Kidney capillary endothelial cell (primary cell): ENCODE measurements around the gene MLLT3.

ENCODE experiments used
- DNase-seq: peaks from one replicate; pipeline ENCODE4 v3.0.0-alpha.2; 2018; ENCODE audit warnings: low spot score

MLLT3 gene

DNA sequence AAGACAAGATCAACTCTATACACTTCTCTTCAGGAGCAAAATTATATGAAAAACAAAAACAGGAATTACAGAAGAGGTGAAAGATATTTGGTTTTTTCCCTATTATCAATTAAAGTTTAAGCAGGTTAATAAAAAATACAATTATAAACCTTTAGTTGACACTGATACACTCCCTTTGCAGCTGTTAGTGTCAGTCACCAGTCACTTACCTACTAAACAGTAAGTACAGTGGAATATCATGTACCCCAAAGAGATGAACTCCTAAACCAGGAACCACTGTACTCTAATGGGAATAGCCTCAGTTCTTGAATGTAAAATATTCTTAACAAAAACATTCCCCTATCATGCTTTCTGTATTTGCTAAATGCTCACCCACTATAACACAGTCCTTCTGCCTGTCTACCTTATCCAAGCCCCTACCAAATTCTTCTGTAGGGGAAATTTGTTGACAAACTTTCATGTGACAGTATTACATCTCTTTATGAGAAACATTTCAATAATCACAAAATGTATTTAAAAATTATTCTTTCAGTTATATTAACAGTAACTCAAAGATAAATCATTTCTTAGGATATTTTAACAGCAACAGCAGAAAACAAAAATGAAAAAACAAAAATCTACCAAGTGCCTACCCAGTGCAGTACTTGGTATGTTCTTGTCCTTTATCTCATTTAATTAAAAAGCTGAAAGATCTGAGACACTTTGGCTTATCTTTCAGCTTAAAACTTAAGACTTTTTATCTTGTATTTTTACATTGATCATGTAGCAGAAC, 212.8 kb downstream of the MLLT3 start:
- DNase-seq: no peak

DNA sequence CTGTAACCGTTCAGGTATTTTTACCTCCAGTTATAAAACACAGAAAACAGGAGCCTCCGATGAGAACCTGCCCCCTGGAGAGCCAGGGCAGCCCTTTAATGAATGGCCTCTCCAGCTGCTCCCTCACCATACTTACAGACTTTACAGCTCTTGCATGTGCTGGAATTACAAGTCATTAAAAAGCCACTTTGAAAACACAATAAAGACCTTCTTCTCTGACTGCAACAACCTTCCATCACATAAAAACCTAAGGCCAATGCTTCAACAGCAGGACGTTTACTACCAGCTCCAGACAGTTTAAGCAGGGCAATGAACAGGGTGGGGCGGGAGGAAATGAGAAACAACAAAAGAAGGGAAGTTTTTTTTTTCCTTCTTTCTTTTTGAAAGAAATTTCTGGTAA, 213.8 kb downstream of the MLLT3 start:
- no peak for DNase-seq

DNA sequence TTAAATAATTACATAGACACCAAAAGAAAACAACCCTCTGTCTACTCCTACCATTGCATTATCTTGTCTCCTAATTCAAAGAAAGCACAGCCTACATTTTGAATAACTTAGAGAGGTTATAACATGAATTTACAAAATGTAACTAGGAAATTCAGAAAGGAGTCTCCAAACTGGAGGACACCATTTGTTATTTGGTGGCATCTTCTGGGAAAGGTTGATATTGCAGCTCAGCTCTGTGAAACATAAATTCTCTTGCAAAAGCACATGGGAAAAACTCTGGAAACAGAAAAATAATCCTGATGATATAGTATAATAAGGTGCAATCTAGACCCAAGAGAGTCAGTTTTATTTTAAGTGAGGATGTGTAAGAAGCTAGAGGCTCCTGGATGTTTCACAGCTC, 215.3 kb downstream of the MLLT3 start:
- no peak for DNase-seq

DNA sequence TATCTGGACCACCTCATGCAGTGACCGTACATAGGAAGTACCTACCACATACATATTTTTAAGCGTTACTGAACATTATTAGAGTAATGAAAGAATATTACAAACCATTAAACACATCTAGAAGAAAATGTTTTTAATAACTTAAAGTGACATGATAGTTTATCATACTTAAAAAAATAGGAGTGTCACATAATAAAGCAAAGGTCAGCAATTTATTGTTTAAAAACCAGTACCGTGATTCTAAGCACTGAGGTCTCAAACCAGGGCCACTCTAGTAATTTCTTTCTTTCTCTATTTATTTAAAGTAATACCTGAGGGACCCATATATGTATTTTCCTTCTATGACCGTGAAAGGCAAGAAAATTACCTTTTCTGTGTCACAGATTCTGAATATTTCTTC, 216.0 kb downstream of the MLLT3 start:
- no peak for DNase-seq

DNA sequence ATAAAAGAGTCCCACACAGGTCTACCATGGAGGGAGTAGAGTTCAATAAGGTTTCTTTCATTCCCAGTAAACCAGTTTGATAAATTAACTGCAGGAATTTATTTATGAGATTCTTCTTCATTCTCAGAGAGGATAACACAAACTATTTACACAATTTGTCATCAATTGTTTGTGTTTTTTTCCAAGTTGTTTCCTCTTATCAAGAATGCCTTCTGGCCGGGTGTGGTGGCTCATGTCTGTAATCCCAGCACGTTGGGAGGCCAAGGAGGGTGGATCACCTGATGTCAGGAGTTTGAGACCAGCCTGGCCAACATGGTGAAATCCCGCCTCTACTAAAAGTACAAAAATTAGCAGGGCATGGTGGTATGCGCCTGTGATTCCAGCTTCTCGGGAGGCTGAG, 216.7 kb downstream of the MLLT3 start:
- DNase-seq: no peak

DNA sequence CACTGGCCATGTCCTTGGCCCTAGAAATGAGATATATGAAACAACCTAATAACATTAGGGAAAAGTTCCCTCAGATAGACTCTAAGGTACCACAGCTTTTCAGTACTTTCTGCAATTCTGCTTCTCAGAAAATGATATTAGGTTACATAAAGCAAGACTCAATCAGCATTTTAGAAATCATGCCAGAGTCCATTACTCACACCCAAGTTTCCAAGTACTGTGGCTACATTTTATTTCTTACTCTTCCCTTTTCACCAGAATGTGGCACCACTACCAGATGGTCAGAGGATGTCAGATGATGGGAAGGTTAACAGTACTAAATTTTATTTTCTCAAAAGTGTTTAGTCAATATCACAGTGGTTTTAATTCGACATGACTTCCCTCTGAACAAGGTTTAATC, 217.2 kb downstream of the MLLT3 start:
- no peak for DNase-seq

DNA sequence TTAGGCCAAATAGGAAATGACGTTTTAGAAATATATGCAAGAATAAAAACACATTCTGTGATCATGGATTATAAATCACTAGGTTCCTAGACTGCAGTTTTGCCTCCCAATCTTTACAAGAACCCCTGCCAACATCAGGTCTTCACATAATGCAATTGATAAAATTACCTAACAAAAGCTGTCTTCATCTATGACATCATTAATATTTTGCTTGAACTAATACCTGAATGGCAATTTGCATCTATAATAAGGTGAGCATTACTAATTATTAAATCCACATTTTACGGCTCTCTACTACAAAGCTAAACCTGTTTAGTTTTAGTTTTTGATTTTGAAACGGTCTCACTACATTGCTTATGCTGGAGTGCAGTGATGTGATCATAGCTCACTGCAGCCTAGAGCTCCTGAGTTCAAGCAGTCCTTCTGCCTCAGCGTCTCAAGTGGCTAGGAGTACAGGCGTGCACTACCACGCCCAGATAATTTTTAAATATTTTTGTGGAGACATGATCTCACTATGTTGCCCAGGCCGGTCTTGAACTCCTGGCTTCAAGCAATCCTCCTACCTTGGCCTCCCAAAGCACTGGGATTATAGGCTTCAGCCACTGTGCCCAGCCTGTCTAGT, 218.0 kb downstream of the MLLT3 start:
- no peak for DNase-seq

DNA sequence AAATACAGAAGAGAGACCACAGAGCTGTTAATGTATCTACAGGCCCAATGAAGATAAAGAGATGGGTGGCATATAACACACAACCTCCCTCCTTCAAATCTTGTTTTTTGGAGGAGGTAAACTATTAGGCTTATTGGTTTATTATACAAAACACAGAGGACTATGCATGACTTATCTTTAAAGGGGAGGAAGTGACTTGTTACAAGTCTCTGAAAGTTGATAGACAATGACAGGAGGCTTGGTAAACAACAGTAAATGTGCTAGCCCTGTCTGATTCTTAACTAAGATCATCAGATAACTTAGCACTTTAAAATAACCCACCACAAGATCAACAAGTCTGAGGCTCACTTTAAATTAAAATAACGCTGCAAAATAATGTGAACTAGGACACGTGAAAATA, 219.0 kb downstream of the MLLT3 start:
- DNase-seq: no peak

DNA sequence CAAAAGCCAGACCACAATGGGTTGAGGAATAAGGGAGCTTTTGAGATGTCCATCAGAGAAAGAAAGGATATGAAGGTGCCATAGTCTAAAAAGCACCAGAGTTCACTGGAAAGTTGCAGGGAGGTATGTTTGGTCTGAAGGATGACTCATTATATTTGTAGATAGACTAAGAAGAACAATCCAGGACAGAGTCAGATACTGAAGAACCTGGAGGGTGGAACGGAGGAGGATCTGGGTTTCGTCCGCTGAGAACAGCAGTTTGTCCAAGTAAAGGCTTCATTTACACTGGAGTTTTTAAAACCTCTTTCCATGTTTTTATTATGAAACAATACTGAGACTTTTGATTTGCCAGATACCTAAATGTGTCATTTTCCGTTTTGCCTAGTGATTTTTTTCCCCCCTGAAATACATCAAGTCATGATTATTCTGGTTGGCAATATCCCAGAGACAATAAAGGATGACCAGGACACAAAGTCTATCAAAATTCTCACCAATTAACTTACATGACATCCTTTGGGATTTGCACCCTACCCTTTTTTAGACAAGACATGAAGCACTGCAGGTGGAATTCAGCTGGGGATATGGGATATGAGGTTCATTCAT, 219.9 kb downstream of the MLLT3 start:
- DNase-seq: no peak

DNA sequence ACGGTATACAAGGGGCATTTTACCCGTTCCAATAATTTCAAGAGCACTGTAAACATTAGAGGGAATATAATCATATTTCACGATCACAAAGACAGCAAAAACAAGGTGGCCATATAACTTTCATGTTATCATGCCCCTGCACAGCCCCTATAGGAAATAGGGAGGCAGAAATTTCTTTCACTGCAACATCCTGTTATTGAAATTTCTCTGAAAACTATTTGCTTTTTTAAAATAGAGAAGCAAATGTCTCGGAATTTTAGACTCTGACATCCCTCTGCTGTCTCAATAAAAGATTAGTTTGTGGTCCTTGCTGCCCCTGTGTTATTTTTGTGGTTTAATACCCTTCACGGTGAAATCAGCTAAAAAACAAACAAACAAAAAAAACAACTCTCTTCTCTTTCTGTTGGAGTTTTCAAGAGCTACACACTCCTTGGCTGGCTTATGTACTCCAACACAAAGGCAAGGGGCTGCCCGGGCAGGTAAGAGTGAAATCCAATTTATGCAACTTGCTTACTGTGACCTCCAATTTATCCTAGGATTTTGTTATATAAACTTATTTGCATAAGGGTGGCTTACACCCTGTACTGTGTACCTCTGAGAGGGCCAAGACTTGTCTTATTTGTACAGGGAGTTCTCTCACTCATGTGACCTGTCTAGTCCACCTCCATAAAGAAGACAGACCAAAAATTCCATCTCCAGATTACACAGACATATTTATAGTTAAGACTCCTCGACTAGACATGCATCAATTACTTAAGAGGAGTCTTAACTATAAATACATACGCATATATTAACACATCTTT, 223.6 kb downstream of the MLLT3 start:
- DNase-seq: no peak

DNA sequence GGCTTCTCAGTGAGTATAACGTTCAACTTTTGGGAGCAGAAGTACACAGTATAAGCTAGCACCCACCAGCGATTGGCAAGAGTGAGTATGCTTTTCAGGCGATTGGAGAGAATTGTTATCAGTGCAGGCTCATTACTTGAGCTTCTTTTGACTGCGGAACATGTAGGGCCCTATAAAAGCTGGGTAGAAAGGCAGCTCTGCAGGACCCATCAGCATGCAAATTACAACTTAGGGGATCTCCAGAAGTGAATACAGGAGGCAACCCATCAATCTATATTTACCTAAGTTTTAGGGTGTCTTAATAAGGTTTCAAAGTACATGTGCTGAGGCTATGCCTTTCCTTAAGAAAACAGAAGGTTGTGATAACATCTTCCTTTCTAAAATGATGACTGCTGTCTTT, 225.0 kb downstream of the MLLT3 start:
- DNase-seq: no peak

DNA sequence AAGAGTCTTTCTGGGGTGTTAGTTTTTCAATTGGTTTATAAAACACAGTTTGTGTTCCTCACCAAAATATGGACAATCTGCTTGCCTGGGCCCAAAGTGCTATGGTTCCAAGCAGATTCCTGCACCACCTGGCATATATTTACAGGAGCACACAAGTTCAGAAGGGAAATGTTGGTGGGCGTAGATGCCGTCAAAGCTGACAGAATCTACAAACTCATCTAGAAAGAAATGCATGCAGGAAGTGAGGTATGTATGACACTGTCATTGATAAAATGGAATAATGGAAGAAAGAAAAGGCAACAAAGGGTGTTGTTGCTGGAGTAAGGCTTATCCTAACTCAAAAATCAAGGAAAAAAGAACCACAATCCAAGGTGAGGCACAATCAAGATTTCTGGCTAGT, 225.8 kb downstream of the MLLT3 start:
- no peak for DNase-seq

DNA sequence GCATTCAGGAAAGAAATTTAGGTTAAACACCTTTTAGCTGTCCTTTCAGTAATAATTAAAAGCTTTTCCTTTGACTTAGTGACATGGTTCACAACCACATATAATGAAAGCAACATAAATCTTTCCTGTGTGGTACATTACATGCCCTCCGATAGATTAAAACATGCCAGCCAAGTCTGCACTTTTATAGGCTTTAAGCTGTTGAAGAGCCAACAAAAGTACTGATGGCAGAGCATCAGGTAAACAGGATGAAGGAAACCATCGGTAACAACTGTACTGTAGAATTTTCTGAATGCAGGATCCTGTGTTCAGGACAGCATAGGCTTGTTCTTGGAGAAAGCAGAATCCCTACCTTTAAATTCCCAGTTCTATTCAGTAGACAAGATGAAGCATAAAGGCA, 226.6 kb downstream of the MLLT3 start:
- DNase-seq: no peak

DNA sequence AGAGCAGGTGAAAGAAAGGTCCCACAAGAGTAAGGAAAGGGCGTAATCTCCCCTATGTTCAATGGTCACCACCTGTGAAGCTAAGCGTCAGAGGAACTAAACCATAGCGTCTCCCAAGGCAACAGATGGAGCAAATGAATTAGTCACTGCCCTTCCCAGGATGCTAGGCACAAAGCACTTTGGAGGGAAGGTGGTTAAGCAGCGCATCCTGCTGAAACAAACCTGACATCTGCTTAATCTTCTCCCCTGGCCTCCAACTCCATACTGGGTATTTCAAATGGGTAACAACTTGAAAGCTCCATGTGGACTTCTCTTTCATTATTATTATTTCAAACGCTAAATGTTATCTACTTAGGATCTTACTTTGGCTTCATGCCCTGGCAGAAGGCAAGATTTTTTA, 227.3 kb downstream of the MLLT3 start:
- no peak for DNase-seq

DNA sequence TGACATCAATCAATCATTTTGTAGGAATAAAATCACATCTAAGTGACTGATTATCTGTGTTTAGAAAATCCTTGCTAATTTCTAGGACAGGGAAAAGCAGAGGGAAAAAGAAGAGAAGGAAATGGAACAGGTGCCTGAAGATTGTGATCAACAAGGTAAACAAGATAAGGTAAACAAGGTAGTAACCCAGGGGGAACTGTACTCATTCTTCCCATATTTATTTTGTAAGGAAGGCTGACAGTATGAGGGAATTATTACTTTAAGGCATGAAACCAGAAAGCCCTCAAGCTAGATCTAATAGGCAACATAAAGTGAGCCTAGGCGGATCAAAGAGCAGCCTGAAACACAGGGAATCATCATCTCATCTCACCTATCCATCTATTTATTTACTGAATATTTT, 231.1 kb downstream of the MLLT3 start:
- no peak for DNase-seq

DNA sequence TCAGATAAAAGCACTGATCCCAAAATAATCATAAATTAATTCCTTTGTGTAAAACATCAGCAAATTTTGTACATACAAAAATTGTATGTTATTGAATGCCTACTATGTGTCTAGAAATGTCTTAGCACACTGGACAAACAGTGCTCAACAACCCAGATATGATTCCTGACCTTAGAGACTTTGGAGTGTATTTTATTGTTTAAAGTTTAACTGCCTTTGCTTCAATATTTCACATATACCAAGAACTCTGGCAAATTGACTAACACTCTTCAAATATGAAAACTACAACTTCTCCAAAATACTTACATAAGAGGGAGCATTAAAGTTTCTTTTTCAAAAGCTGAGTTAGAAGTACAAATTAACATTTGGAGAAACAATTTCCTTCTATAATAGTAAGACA, 231.9 kb downstream of the MLLT3 start:
- DNase-seq: no peak

DNA sequence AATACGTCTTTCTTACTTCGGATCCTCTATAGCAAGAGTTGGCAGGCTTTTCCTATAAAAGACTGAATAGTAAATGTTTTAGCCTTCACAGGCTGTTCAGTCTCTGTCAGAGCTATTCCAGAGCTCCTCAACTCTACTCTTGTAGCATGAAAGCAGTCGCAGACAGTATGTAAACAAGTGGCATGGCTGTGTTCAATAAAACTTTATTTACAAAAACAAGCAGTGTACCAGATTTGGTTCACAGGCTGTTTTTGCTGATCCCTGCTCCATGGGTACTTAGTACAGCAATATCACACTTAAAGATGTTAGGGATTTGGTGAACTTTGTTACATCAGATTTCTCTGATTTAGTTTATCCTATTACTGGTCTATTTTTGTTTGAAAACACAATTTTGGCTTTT, 235.2 kb downstream of the MLLT3 start:
- no peak for DNase-seq

DNA sequence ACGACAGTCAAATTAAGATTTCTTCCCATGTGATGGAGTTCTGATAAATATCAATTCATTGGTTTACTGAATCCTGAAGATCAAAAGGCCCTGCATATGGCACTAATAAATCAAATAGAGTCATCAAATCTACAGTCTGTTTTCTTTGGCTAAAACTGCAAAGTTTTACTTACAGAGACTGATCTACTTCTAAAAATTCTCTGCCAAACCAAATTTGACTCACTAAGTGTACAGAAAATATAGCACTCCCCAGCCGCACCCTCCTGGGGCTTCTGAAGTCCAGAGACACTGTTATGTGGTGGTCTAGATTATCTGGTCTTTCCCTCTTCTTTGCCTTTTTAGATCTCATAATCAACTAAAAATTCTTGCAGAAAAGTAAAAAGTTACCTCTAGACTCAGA, 237.7 kb downstream of the MLLT3 start:
- DNase-seq: no peak

DNA sequence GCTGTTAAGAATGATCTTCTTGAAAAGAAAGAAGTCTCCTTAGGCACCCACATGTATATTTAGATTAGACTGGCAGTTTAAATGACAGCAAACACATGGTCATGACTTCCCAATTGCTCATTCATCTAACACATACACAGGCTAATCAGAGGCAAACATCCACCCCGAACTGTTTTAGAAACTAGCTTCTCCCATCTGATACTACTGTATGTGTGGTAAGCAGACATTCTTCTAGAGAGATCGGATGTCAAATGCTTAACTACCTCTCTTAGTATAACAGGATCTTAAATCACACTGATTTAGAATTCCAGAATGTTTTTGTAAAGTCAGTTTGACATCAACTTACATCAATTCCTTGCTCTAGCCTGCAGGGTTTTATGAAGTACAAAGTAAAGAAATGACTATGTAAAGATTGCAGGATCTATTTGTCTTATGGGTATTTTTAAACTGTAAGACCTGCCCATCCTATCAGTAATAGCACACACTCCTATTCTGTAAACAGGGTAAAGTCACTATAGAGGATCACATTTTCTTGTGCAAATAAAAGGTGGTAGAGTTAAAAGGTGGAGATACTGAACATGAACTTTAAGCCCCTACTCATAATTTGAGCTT, 239.7 kb downstream of the MLLT3 start:
- DNase-seq: no peak

DNA sequence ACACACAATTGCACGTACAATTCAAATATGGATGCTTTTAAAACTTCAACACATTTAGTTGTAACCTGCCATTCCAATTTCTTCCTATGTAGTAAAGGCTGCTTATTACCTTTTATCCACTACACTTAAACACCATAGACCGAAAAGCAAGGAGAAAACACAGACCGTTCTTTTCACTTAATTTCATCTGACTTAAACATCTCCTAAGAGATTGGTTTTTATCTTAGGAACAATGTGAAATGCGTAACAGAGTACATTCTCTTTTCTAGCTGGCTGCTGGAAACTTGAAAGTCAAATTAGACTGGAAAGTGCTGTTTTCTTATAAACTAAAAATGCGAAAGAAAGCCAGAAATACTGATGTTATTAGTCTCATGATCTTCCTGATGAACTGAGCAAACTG, 241.8 kb downstream of the MLLT3 start:
- DNase-seq: no peak

DNA sequence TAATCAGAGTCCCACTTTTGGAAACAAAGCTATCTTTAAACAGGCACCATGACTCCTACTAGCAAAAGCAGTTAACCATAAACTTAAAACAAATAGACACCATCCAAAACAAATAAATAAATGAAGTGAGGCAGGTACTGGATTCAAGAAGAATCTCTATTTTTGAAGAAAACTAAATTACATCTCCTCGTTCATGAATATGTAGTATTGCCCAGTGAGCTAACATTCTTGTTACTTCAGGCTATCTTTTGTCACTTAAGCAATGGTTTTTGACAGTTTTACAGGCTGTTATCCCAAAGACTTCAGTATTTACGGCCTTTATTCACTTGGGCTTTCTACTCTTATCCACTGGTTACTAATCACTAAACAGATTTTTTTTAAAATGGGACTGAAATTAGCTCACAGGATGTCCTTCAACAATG, 242.5 kb downstream of the MLLT3 start:
- no peak for DNase-seq

DNA sequence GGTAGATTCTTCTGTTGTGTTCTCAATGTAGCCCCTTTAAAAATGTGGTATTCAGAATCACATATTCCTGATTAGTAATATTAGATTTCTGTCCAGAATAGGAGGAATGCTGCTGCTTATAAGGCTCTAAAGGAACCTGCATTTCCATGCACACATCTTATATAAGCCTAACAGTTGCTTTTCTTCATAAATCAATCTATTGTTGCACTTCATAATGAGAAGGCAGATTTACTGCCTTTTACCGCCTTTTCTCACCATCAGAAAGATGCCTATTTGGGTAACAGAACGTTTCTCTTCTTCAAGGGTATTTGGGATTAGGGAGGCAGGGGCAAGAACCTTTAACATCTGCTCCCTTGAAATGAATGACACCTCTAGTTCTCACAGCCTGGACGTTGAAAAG, 243.4 kb downstream of the MLLT3 start:
- no peak for DNase-seq
